Heart right ventricle (tissue), 16 donors: Measurements from ENCODE around the gene FAM222A. TPM values are rescaled to one million over a fixed set of nuclear protein-coding genes. Genes with fewer than 3 reads are reported as not detected.

Experiments used
- ATAC-seq, 8 donors: fragments of 200-7000 bp; cut with Tn5 transposase; one replicate each; pipeline ENCODE4 v1.9.1; 2020; ENCODE audit warnings: mild to moderate bottlenecking in 8 of 8, moderate library complexity in 8 of 8, moderate number of reproducible peaks in 1 of 8
- DNase-seq, 2 donors: peaks; one replicate each; pipeline ENCODE4 v3.0.0-alpha.2; 2020
- H3K27ac ChIP-seq, 10 donors: fragments of 200-600 bp; sonication (generic) in 2 of 10; one replicate each; pipeline versions ENCODE4 v1.5.0 to v1.8.0; 2020 to 2022; ENCODE audit warnings: mild to moderate bottlenecking in 3 of 10
- H3K27me3 ChIP-seq, 7 donors: fragments of 200-600 bp; one replicate each; pipeline ENCODE4 v1.8.0; 2021 to 2022; ENCODE audit warnings: mild to moderate bottlenecking in 2 of 7
- H3K36me3 ChIP-seq, 9 donors: fragments of 200-600 bp; sonication (generic) in 1 of 9; one replicate each; pipeline versions ENCODE4 v1.5.0 to v1.8.0; 2020 to 2022; ENCODE audit warnings: mild to moderate bottlenecking in 2 of 9
- H3K4me1 ChIP-seq, 9 donors: fragments of 200-600 bp; sonication (generic) in 1 of 9; one replicate each; pipeline versions ENCODE4 v1.5.0 to v1.8.0; 2020 to 2022; ENCODE audit warnings: mild to moderate bottlenecking in 4 of 9
- H3K4me3 ChIP-seq, 10 donors: fragments of 200-600 bp; sonication (generic) in 2 of 10; one replicate each; pipeline versions ENCODE4 v1.5.0 to v1.8.0; 2020 to 2022; ENCODE audit warnings: mild to moderate bottlenecking in 7 of 10, moderate library complexity in 2 of 10
- H3K9me3 ChIP-seq, 11 donors: fragments of 200-600 bp in 10 of 11; sonication (generic) in 2 of 11; one replicate each; pipeline versions ENCODE4 v1.5.0 to v1.8.0; 2013 to 2022; ENCODE audit warnings: mild to moderate bottlenecking in 2 of 11, control low read depth in 1 of 11, moderate library complexity in 1 of 11
- WGBS, 2 donors: extraction: QIAGEN DNeasy Blood & Tissue Kit; methylation state at CpG; one replicate each; pipeline ENCODE4 v1.1.7; 2013; ENCODE audit warnings: inconsistent platforms in 1 of 2; 5-methylcytosine and 5-hydroxymethylcytosine counted together
- intact Hi-C, 10 donors: fragments of 100-400 bp; cut with DNase I; formaldehyde crosslinking; loops; one replicate each; pipeline versions ENCODE4 v1.11.1 to v1.14.2; 2022
- polyA plus RNA-seq, 2 donors: library from polyadenylated mRNA; stranded (reverse); fragments of 200-250 nt; gene quantifications; one replicate each; pipeline ENCODE4 v1.2.3, GENCODE V29; 2013
- total RNA-seq, 10 donors: library from RNA; stranded (reverse); fragmentation: NEBNext Ultra II Directional in 3 of 10; extraction: Animal tissue kit (Norgen Biotek cat#: 25700) in 3 of 10; gene quantifications; one replicate each; pipeline versions ENCODE4 v1.2.1 to v1.2.4, GENCODE V29; 2021 to 2023
- TF ChIP-seq, protein P1 (sequence below), 9 donors: fragments of 200-600 bp; sonication (generic) in 2 of 9; IDR thresholded peaks; one replicate each; pipeline versions ENCODE4 v1.5.0 to v1.8.0; 2021 to 2022; ENCODE audit warnings: antibody characterized with exemption in 9 of 9, mild to moderate bottlenecking in 5 of 9, moderate library complexity in 1 of 9
- donor health status: Arrhythmogenic right ventricular cardiomyopathy.
- donor health status: ischemic (EF 13 %, LVEDD 7.1; RV severe dilation, severe dysfunction).
- donor health status: healthy with polysubstance abuse.
- donor health status: DM: no; HTN: yes; CAD: no.
- donor health status: DM: no; HTN: no; CAD: no.
- donor health status: ischemic (EF 25% LVEDD 6.9; RV normal size, moderate dysfunction).
- donor health status: ischemic (EF 25% LVEDD 5.7; RV mildly dilated, moderate dysfunction).
- donor health status: healthy.
- donor health status: DM: yes; HTN: yes; CAD: no.
- donor health status: Ischemic cardiomyopathy.
- donor health status: ischemic (EF 35%, LVEDD 5.7; RV mildly dilated, moderate dysfunction).
- donor health status: nonischemic (EF 11% LVEDD 7.7; RV severe dilation, severe dysfunction).
- donor health status: DM: yes; HTN: yes; CAD: no.
- donor health status: PGD.
- donor health status: ischemic (EF 29% LVEDD 5.4; RV normal size, mild dysfunction).
- donor health status: nonischemic (EF 23%, LVEDD 6.1; RV moderate dilation, normal function).

The FAM222A gene
- total and polyA plus RNA-seq, 12 donors: 2.7 to 26.0 (median 7.0) TPM

DNA sequence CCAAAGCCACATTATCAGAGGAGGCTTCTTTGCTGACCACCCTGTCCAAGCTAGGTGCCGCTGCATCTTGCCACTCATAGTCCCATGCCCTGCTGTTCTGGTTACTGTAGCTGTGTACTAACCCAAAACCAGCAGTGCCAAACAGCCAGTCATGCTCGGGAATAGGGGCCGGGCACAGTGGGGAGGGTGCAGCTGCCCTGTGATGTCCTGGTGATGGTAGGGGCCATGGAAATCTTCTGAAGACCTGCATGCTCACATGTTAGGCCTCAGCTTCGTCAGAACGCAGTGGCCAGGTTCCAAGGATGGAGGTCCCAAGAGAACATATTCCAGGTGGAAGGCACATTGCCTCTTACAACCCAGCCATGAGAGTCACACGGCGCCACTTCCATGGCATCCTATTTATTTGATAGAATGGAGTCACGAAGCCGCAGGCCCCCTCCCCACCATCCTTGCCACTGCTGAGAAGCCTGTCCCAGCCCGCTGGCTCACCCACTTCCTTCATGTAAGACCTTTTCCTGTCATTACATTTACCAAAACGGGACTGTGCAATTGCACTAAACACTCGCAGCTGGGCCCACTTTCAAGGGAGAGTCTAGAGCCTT lies 48.5 kb downstream of the FAM222A start:
- Histone ChIP-seq H3K9me3 (peaks cover 0 to 12% (median 6%) of the 10 kb centered on the region in 11 donors), H3K4me3 (no peak overlapping the region), H3K27ac (no peak overlapping the region), H3K27me3 (no peaks in the 10 kb centered on the region), H3K36me3 (no peaks in the 10 kb centered on the region), H3K4me1 (peaks cover 0 to 18% (median 14%) of the 10 kb centered on the region in 9 donors)
- TF ChIP-seq, protein P1, sequence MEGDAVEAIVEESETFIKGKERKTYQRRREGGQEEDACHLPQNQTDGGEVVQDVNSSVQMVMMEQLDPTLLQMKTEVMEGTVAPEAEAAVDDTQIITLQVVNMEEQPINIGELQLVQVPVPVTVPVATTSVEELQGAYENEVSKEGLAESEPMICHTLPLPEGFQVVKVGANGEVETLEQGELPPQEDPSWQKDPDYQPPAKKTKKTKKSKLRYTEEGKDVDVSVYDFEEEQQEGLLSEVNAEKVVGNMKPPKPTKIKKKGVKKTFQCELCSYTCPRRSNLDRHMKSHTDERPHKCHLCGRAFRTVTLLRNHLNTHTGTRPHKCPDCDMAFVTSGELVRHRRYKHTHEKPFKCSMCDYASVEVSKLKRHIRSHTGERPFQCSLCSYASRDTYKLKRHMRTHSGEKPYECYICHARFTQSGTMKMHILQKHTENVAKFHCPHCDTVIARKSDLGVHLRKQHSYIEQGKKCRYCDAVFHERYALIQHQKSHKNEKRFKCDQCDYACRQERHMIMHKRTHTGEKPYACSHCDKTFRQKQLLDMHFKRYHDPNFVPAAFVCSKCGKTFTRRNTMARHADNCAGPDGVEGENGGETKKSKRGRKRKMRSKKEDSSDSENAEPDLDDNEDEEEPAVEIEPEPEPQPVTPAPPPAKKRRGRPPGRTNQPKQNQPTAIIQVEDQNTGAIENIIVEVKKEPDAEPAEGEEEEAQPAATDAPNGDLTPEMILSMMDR (IDR thresholded peaks at IDR 0.05): no peak
- DNase-seq (no peak), ATAC-seq (no peak)
- intact Hi-C loops: no loop called here
- WGBS, 2 donors: 87 to 88% methylated on average over 12 of the region's 12 CpGs

GRCh38 chr12:109762673-109763191 lies 49.1 kb downstream of the FAM222A start:
- H3K27ac ChIP-seq: no peak overlapping the region
- peaks cover 0 to 10% (median 6%) of the 10 kb centered on the region in 11 donors for H3K9me3 ChIP-seq
- H3K36me3 ChIP-seq: no peaks in the 10 kb centered on the region
- H3K27me3 ChIP-seq: no peaks in the 10 kb centered on the region
- intact Hi-C loops: no loop called here
- WGBS, 2 donors: 75 to 93% methylated on average over 2 of the region's 2 CpGs
- ATAC-seq (no peak), DNase-seq (no peak)
- H3K4me1 ChIP-seq: peaks cover 0 to 18% (median 14%) of the 10 kb centered on the region in 9 donors
- H3K4me3 ChIP-seq: no peak overlapping the region
- TF ChIP-seq, protein P1 (IDR thresholded peaks at IDR 0.05): no peak

DNA sequence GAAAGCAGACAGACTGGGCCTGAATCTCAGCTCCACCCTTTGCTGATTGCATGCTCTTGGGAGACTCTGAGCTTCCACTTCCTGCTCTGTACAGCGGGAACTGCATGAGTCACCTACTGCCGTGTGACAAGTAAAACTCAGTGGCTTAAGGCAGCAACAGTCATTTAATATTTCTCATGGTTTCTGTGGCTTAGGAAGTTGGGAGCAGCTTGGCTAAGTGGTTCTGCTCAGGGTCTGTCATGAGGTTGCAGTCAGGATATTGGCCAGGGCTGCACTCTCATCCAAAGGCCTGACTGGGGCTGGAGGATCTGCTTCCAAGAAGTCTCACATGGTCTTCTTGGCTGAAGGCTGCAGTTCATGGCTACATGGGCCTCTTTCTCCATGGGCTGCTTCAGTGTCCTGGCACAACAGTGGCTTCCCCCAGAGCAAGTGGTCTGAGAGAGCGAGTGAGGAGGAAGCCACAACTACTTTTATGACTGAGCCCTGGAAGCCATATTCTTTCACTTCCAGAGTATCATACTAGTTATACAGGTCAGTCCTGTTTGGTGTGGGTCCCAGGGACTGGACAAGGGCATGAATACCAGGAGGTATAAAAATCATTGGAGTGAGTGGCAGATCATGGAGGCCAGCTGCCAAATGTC lies 49.7 kb downstream of the FAM222A start:
- Histone ChIP-seq H3K27ac (no peak overlapping the region), H3K4me3 (no peak overlapping the region), H3K27me3 (no peaks in the 10 kb centered on the region), H3K36me3 (peaks cover 0 to 3% (median 0%) of the 10 kb centered on the region in 9 donors), H3K9me3 (peaks cover 0 to 10% (median 6%) of the 10 kb centered on the region in 11 donors), H3K4me1 (peaks cover 0 to 18% (median 14%) of the 10 kb centered on the region in 9 donors)
- intact Hi-C loops: no loop called here
- no peak for DNase-seq
- WGBS, 2 donors: 64 to 69% methylated on average over 3 of the region's 3 CpGs
- TF ChIP-seq, protein P1 (IDR thresholded peaks at IDR 0.05): no peak
- no peak for ATAC-seq

GRCh38 chr12:109764123-109764522 lies 50.5 kb downstream of the FAM222A start:
- ATAC-seq: no peak
- intact Hi-C loops: no loop called here
- DNase-seq: no peak
- Histone ChIP-seq H3K4me1 (peaks cover 0 to 18% (median 14%) of the 10 kb centered on the region in 9 donors), H3K4me3 (no peak overlapping the region), H3K36me3 (peaks cover 0 to 5% (median 0%) of the 10 kb centered on the region in 9 donors), H3K9me3 (peaks cover 0 to 10% (median 6%) of the 10 kb centered on the region in 11 donors), H3K27ac (no peak overlapping the region), H3K27me3 (no peaks in the 10 kb centered on the region)
- TF ChIP-seq, protein P1 (IDR thresholded peaks at IDR 0.05): no peak
- 91 to 93% methylated on average over 3 of the region's 3 CpGs for WGBS, 2 donors
